ENCODE data around the gene ZC3H18. TPM values are rescaled to one million over a fixed set of nuclear protein-coding genes. Genes with fewer than 3 reads are reported as not detected.

Gene ZC3H18
- total and polyA plus RNA-seq, 2 experiments from 2014 or later: 30.0 to 40.7 TPM

DNA sequence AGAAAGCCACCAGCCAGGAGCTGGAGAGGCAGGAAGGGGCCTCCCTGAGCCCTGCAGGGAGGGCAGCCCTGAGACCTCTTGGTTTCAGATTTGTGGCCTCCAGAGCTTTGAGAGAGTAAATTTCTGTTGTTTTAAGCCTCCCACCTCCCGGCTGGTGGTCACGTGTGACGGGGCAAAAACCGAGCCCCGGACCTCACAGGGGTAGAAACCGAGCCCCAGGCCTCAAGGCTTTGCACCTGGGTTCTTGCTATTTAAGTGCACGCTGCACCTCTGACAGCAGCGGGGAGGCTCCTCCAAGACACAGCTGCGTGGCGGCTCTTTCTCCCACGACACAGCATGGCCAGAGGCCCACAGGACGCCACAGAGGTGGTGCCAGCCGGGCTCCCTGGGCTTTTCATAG, 17.4 kb upstream of the ZC3H18 start:
- H3K9me3 Mint-ChIP-seq: no peaks in the 10 kb centered on the region
- H3K27ac ChIP-seq (ENCODE audit: low read depth): no peak overlapping the region
- no peak overlapping the region for H3K4me3 ChIP-seq
- H3K4me1 Mint-ChIP-seq: no peaks in the 10 kb centered on the region; the same call in 1 of the 3 replicates
- H3K36me3 ChIP-seq (ENCODE audit: insufficient read depth): no peaks in the 10 kb centered on the region
- H4K20me1 ChIP-seq (replicated peaks; ENCODE audit: insufficient read depth): no peaks in the 10 kb centered on the region
- no peaks in the 10 kb centered on the region for H3K79me2 ChIP-seq (replicated peaks; ENCODE audit: insufficient read depth)
- H3K4me3 Mint-ChIP-seq: no peak overlapping the region
- no peak overlapping the region for H3K4me2 ChIP-seq
- no peak overlapping the region for H3K27ac Mint-ChIP-seq
- no peak for TF ChIP-seq STAT1 (IDR thresholded peaks at IDR 0.05; ENCODE audit: unreplicated experiment)
- TF ChIP-seq, protein P1, sequence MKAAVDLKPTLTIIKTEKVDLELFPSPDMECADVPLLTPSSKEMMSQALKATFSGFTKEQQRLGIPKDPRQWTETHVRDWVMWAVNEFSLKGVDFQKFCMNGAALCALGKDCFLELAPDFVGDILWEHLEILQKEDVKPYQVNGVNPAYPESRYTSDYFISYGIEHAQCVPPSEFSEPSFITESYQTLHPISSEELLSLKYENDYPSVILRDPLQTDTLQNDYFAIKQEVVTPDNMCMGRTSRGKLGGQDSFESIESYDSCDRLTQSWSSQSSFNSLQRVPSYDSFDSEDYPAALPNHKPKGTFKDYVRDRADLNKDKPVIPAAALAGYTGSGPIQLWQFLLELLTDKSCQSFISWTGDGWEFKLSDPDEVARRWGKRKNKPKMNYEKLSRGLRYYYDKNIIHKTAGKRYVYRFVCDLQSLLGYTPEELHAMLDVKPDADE (IDR thresholded peaks at IDR 0.05): no peak
- TF ChIP-seq ZNF114 (CRISPR knock-in tag; IDR thresholded peaks at IDR 0.05): no peak
- TF ChIP-seq, protein P2, sequence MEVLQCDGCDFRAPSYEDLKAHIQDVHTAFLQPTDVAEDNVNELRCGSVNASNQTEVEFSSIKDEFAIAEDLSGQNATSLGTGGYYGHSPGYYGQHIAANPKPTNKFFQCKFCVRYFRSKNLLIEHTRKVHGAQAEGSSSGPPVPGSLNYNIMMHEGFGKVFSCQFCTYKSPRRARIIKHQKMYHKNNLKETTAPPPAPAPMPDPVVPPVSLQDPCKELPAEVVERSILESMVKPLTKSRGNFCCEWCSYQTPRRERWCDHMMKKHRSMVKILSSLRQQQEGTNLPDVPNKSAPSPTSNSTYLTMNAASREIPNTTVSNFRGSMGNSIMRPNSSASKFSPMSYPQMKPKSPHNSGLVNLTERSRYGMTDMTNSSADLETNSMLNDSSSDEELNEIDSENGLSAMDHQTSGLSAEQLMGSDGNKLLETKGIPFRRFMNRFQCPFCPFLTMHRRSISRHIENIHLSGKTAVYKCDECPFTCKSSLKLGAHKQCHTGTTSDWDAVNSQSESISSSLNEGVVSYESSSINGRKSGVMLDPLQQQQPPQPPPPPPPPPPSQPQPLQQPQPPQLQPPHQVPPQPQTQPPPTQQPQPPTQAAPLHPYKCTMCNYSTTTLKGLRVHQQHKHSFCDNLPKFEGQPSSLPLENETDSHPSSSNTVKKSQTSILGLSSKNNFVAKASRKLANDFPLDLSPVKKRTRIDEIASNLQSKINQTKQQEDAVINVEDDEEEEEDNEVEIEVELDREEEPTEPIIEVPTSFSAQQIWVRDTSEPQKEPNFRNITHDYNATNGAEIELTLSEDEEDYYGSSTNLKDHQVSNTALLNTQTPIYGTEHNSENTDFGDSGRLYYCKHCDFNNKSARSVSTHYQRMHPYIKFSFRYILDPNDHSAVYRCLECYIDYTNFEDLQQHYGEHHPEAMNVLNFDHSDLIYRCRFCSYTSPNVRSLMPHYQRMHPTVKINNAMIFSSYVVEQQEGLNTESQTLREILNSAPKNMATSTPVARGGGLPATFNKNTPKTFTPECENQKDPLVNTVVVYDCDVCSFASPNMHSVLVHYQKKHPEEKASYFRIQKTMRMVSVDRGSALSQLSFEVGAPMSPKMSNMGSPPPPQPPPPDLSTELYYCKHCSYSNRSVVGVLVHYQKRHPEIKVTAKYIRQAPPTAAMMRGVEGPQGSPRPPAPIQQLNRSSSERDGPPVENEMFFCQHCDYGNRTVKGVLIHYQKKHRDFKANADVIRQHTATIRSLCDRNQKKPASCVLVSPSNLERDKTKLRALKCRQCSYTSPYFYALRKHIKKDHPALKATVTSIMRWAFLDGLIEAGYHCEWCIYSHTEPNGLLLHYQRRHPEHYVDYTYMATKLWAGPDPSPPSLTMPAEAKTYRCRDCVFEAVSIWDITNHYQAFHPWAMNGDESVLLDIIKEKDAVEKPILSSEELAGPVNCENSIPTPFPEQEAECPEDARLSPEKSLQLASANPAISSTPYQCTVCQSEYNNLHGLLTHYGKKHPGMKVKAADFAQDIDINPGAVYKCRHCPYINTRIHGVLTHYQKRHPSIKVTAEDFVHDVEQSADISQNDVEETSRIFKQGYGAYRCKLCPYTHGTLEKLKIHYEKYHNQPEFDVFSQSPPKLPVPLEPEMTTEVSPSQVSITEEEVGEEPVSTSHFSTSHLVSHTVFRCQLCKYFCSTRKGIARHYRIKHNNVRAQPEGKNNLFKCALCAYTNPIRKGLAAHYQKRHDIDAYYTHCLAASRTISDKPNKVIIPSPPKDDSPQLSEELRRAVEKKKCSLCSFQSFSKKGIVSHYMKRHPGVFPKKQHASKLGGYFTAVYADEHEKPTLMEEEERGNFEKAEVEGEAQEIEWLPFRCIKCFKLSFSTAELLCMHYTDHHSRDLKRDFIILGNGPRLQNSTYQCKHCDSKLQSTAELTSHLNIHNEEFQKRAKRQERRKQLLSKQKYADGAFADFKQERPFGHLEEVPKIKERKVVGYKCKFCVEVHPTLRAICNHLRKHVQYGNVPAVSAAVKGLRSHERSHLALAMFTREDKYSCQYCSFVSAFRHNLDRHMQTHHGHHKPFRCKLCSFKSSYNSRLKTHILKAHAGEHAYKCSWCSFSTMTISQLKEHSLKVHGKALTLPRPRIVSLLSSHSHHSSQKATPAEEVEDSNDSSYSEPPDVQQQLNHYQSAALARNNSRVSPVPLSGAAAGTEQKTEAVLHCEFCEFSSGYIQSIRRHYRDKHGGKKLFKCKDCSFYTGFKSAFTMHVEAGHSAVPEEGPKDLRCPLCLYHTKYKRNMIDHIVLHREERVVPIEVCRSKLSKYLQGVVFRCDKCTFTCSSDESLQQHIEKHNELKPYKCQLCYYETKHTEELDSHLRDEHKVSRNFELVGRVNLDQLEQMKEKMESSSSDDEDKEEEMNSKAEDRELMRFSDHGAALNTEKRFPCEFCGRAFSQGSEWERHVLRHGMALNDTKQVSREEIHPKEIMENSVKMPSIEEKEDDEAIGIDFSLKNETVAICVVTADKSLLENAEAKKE (CRISPR knock-in tag; IDR thresholded peaks at IDR 0.05): no peak
- TF ChIP-seq CREB1 (CRISPR knock-in tag; IDR thresholded peaks at IDR 0.05; ENCODE audit: low read depth): no peak
- TF ChIP-seq POLR2AphosphoS5 (IDR thresholded peaks at IDR 0.05; ENCODE audit: low read depth): no peak
- no peak for TF ChIP-seq EZH2 (IDR thresholded peaks at IDR 0.05; ENCODE audit: low read depth, unreplicated experiment)
- no peak for TF ChIP-seq NANOG (IDR thresholded peaks at IDR 0.05; ENCODE audit: borderline replicate concordance)
- no peak for TF ChIP-seq ZNF331 (CRISPR knock-in tag; IDR thresholded peaks at IDR 0.05; ENCODE audit: low read depth)
- TF ChIP-seq, protein P3, sequence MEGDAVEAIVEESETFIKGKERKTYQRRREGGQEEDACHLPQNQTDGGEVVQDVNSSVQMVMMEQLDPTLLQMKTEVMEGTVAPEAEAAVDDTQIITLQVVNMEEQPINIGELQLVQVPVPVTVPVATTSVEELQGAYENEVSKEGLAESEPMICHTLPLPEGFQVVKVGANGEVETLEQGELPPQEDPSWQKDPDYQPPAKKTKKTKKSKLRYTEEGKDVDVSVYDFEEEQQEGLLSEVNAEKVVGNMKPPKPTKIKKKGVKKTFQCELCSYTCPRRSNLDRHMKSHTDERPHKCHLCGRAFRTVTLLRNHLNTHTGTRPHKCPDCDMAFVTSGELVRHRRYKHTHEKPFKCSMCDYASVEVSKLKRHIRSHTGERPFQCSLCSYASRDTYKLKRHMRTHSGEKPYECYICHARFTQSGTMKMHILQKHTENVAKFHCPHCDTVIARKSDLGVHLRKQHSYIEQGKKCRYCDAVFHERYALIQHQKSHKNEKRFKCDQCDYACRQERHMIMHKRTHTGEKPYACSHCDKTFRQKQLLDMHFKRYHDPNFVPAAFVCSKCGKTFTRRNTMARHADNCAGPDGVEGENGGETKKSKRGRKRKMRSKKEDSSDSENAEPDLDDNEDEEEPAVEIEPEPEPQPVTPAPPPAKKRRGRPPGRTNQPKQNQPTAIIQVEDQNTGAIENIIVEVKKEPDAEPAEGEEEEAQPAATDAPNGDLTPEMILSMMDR (conservative IDR thresholded peaks at IDR 0.05; ENCODE audit: low read depth in 2 of 2): no peak
- TF ChIP-seq, protein P4, sequence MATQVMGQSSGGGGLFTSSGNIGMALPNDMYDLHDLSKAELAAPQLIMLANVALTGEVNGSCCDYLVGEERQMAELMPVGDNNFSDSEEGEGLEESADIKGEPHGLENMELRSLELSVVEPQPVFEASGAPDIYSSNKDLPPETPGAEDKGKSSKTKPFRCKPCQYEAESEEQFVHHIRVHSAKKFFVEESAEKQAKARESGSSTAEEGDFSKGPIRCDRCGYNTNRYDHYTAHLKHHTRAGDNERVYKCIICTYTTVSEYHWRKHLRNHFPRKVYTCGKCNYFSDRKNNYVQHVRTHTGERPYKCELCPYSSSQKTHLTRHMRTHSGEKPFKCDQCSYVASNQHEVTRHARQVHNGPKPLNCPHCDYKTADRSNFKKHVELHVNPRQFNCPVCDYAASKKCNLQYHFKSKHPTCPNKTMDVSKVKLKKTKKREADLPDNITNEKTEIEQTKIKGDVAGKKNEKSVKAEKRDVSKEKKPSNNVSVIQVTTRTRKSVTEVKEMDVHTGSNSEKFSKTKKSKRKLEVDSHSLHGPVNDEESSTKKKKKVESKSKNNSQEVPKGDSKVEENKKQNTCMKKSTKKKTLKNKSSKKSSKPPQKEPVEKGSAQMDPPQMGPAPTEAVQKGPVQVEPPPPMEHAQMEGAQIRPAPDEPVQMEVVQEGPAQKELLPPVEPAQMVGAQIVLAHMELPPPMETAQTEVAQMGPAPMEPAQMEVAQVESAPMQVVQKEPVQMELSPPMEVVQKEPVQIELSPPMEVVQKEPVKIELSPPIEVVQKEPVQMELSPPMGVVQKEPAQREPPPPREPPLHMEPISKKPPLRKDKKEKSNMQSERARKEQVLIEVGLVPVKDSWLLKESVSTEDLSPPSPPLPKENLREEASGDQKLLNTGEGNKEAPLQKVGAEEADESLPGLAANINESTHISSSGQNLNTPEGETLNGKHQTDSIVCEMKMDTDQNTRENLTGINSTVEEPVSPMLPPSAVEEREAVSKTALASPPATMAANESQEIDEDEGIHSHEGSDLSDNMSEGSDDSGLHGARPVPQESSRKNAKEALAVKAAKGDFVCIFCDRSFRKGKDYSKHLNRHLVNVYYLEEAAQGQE (IDR thresholded peaks at IDR 0.05; ENCODE audit: unreplicated experiment): no peak
- no peak for TF ChIP-seq EZH2phosphoT487 (IDR thresholded peaks at IDR 0.05; ENCODE audit: unreplicated experiment)
- no peak for TF ChIP-seq JUNB (IDR thresholded peaks at IDR 0.05; ENCODE audit: unreplicated experiment)
- H3K27me3 Mint-ChIP-seq (ENCODE audit: insufficient read depth, low read depth, poor library complexity): peaks cover 12% of the 10 kb centered on the region
- no peaks in the 10 kb centered on the region for H3K27me3 ChIP-seq (ENCODE audit: insufficient read depth)
- ATAC-seq (no peak), DNase-seq (ENCODE audit: low spot score) (no peak)
- no peaks in the 10 kb centered on the region for H3F3A ChIP-seq (replicated peaks; ENCODE audit: low read depth)
- H3K36me3 Mint-ChIP-seq (ENCODE audit: low read depth): no peaks in the 10 kb centered on the region; the same call in 2 of the 3 replicates
- no peaks in the 10 kb centered on the region for H3K9me2 ChIP-seq (ENCODE audit: insufficient read depth)
- no peak overlapping the region for H2AFZ ChIP-seq
- H3K4me1 ChIP-seq (ENCODE audit: insufficient read depth): no peaks in the 10 kb centered on the region
